ENCODE data around the gene AVP.
"Not testable (repeated sequence)": the region's sequence is repeated elsewhere in the genome, so short reads cannot be mapped to it uniquely, and the experiment has no call there.

AVP gene

GRCh38 chr20:3067139-3068014, 17.1 kb downstream of the AVP start:
- TF ChIP-seq POU6F1 (CRISPR knock-in tag; IDR thresholded peaks at IDR 0.05; ENCODE audit: borderline replicate concordance, low read depth) (no peak), SNAI2 (CRISPR knock-in tag; IDR thresholded peaks at IDR 0.05) (no peak), ZC3H10 (CRISPR knock-in tag; IDR thresholded peaks at IDR 0.05) (no peak), BACH2 (CRISPR knock-in tag; IDR thresholded peaks at IDR 0.05; ENCODE audit: borderline replicate concordance) (no peak), PPARA (CRISPR knock-in tag; IDR thresholded peaks at IDR 0.05; ENCODE audit: borderline replicate concordance) (no peak), ZFP3 (CRISPR knock-in tag; IDR thresholded peaks at IDR 0.05) (no peak), ZNF565 (CRISPR knock-in tag; conservative IDR thresholded peaks at IDR 0.05; ENCODE audit: low read depth) (no peak), TCF4 (CRISPR knock-in tag; IDR thresholded peaks at IDR 0.05; ENCODE audit: borderline replicate concordance) (no peak), RARB (CRISPR knock-in tag; IDR thresholded peaks at IDR 0.05) (no peak), ZNF70 (CRISPR knock-in tag; IDR thresholded peaks at IDR 0.05) (no peak), ZNF8 (CRISPR knock-in tag; IDR thresholded peaks at IDR 0.05) (no peak)
- no peak for ATAC-seq

GRCh38 chr20:3064119-3064518, 20.4 kb downstream of the AVP start:
- not testable (repeated sequence) for ATAC-seq

- ATAC-seq = no peak
- TF ChIP-seq SNAI2 (CRISPR knock-in tag; IDR thresholded peaks at IDR 0.05) = no peak
- TF ChIP-seq BACH2 (CRISPR knock-in tag; IDR thresholded peaks at IDR 0.05; ENCODE audit: borderline replicate concordance) = no peak
- TF ChIP-seq POU6F1 (CRISPR knock-in tag; IDR thresholded peaks at IDR 0.05; ENCODE audit: borderline replicate concordance, low read depth) = no peak
Observed at GRCh38 chr20:3059489-3059888, 25.0 kb downstream of the AVP start.

- 0 out of 3 replicates have a peak, but pooled peaks have one; percentile 18 for ATAC-seq
- TF ChIP-seq BACH2 (CRISPR knock-in tag; IDR thresholded peaks at IDR 0.05; ENCODE audit: borderline replicate concordance) = no peak
- TF ChIP-seq ZC3H10 (CRISPR knock-in tag; IDR thresholded peaks at IDR 0.05) = no peak
- no peak for TF ChIP-seq TCF4 (CRISPR knock-in tag; IDR thresholded peaks at IDR 0.05; ENCODE audit: borderline replicate concordance)
- TF ChIP-seq PATZ1 (CRISPR knock-in tag; IDR thresholded peaks at IDR 0.05; ENCODE audit: borderline replicate concordance) = no peak
- TF ChIP-seq ESRRG (CRISPR knock-in tag; IDR thresholded peaks at IDR 0.05) = no peak
- TF ChIP-seq RARB (CRISPR knock-in tag; IDR thresholded peaks at IDR 0.05) = no peak
- no peak for TF ChIP-seq ZNF70 (CRISPR knock-in tag; IDR thresholded peaks at IDR 0.05)
- no peak for TF ChIP-seq ZFP30 (CRISPR knock-in tag; IDR thresholded peaks at IDR 0.05)
- TF ChIP-seq SNAI2 (CRISPR knock-in tag; IDR thresholded peaks at IDR 0.05) = no peak
- no peak for TF ChIP-seq GLIS3 (CRISPR knock-in tag; IDR thresholded peaks at IDR 0.05)
- TF ChIP-seq ZNF8 (CRISPR knock-in tag; IDR thresholded peaks at IDR 0.05) = no peak
- TF ChIP-seq TSHZ2 (CRISPR knock-in tag; IDR thresholded peaks at IDR 0.05) = no peak
- TF ChIP-seq OSR1 (CRISPR knock-in tag; IDR thresholded peaks at IDR 0.05) = no peak
Observed at GRCh38 chr20:3051385-3052019, 33.0 kb downstream of the AVP start.
